CD4-positive, alpha-beta T cell treated with Interleukin-10 for 1 hour (primary cell): ENCODE data around the gene PRR5.
"Not testable (repeated sequence)": the region's sequence is repeated elsewhere in the genome, so short reads cannot be mapped to it uniquely, and the experiment has no call there.

Experiments
- DNase-seq: peaks from one replicate; pipeline ENCODE4 v3.0.0-alpha.2; 2020

Gene PRR5

GRCh38 chr22:44737406-44738346 lies 35.7 kb downstream of the PRR5 start:
- no peak for DNase-seq

- DNase-seq: no peak
Measured at GRCh38 chr22:44738347-44738715, 36.3 kb downstream of the PRR5 start.

- DNase-seq: no peak
Measured at GRCh38 chr22:44739024-44739423, 37.0 kb downstream of the PRR5 start.

- not testable (repeated sequence) for DNase-seq
Measured at GRCh38 chr22:44739666-44740065, 37.7 kb downstream of the PRR5 start.

- DNase-seq: no peak
Measured at GRCh38 chr22:44740307-44740706, 38.3 kb downstream of the PRR5 start.

GRCh38 chr22:44741929-44742328 lies 39.9 kb downstream of the PRR5 start:
- DNase-seq: no peak

- no peak for DNase-seq
Measured at GRCh38 chr22:44743247-44743646, 41.2 kb downstream of the PRR5 start.

- DNase-seq: no peak
Measured at GRCh38 chr22:44743804-44744211, 41.8 kb downstream of the PRR5 start.

GRCh38 chr22:44745853-44746789 lies 44.1 kb downstream of the PRR5 start:
- DNase-seq: no peak

- DNase-seq: not testable (repeated sequence)
Measured at GRCh38 chr22:44747784-44748127, 45.8 kb downstream of the PRR5 start.

GRCh38 chr22:44748524-44748923 lies 46.5 kb downstream of the PRR5 start:
- no peak for DNase-seq

- DNase-seq: no peak
Measured at GRCh38 chr22:44750481-44750880, 48.5 kb downstream of the PRR5 start.

- DNase-seq: peak; percentile 16
Measured at GRCh38 chr22:44752285-44753188, 50.5 kb downstream of the PRR5 start, which contains the start of gene ARHGAP8. TSS of gene ARHGAP8 (plus strand) at chr22:44752575. CDS start at chr22:44786528, 33,953 bp downstream.

GRCh38 chr22:44753189-44754042 lies 51.4 kb downstream of the PRR5 start:
- no peak for DNase-seq

GRCh38 chr22:44754998-44755397 lies 53.0 kb downstream of the PRR5 start:
- no peak for DNase-seq

- no peak for DNase-seq
Measured at GRCh38 chr22:44755417-44755816, 53.4 kb downstream of the PRR5 start.

GRCh38 chr22:44755956-44756361 lies 54.0 kb downstream of the PRR5 start:
- no peak for DNase-seq

GRCh38 chr22:44758344-44758973 lies 56.5 kb downstream of the PRR5 start:
- no peak for DNase-seq

- no peak for DNase-seq
Measured at GRCh38 chr22:44759001-44759400, 57.0 kb downstream of the PRR5 start.

- DNase-seq: no peak
Measured at GRCh38 chr22:44759430-44760310, 57.7 kb downstream of the PRR5 start.
